BJ (cell line): ENCODE measurements around the gene UBE2Q2. TPM values are rescaled to one million over a fixed set of nuclear protein-coding genes. Genes with fewer than 3 reads are reported as not detected.
"Not testable (repeated sequence)": the region's sequence is repeated elsewhere in the genome, so short reads cannot be mapped to it uniquely, and the experiment has no call there.

Source experiments
- CTCF ChIA-PET: fragments of 350-600 bp; formaldehyde crosslinking; extraction: SDS; loops from one replicate; lab custom pipeline; 2021; ENCODE audit warnings: antibody characterized with exemption, inconsistent platforms; lab: Yijun Ruan, JAX
- POLR2A ChIA-PET: fragments of 300-600 bp; sonication (Branson Sonifier 250); formaldehyde crosslinking; extraction: SDS; loops from one replicate; lab custom pipeline; 2021; ENCODE audit warnings: antibody characterized with exemption; lab: Charles Lee
- DNase-seq: peaks from one replicate; pipeline ENCODE4 v3.0.0-alpha.2; 2011; ENCODE audit warnings: low read depth
- H3K27me3 ChIP-seq: 2 replicates; pipeline ENCODE4 v1.6.0; 2011; ENCODE audit warnings: low read length; ENCODE audit not compliant: control insufficient read depth, insufficient read depth
- H3K36me3 ChIP-seq: 2 replicates; pipeline ENCODE4 v1.5.1; 2011; ENCODE audit warnings: low read length; ENCODE audit not compliant: control insufficient read depth, insufficient read depth
- H3K4me3 ChIP-seq: 2 replicates; pipeline ENCODE4 v1.5.1; 2011; ENCODE audit warnings: low read depth, mild to moderate bottlenecking, control low read depth, low read length
- polyA plus RNA-seq: library from polyadenylated mRNA; depleted of rRNA; stranded (reverse); fragments of >200 nt; gene quantifications from 2 replicates; pipeline ENCODE4 v1.2.3, GENCODE V29; 2011
- TF ChIP-seq, protein P1 (sequence below): IDR thresholded peaks from 2 replicates; pipeline ENCODE4 v1.5.1; 2011; ENCODE audit warnings: low read depth, mild to moderate bottlenecking, control low read depth, inconsistent platforms, low read length, moderate library complexity; ENCODE audit not compliant: insufficient read depth

Gene UBE2Q2
- polyA plus RNA-seq, 1 experiment: 22.6 TPM

DNA sequence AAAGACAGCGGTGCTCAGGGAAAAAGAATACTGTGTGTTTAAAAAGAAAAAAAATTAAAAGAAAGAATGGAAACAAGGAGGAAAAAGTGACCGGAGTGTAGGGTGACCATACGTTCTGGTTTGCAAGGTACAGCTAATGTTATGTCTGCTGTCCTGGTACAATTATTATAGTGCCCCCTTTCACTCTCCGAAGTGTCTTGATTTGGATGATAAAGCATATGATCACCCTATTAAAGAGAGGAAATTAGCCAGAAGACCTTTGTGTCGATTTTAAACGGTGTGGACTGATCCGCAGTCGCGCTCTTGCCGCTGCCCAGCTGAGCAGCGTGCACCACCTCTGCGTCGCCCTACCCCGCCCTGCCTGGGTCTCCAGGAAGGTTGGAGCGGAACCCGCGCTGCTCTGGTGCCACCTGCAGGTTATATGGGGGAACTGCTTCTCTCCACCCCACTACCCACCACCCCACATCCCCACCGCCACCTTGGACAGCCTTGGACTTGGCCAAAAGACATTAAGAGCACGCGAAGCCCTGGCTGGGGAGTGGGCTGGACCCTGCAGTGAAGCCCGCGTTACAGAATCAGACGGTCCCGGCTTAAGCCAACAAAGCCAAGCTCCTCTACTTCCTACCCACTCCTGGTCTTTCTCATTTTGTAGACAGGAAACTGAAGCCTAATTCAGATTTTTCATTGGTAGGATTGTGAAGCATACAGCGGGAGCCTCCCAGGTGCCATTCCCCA, 41.2 kb upstream of the UBE2Q2 start:
- ChIA-PET CTCF (interaction anchor here (0.6 to 5.4 kb wide), 51 partner anchors 9 to 435 kb away, joined by 3 to 48 read pairs (median 5); partner anchors contain the start of genes IMP3, SNUPN and SNX33), POLR2A (no interaction called here)
- TF ChIP-seq, protein P1, sequence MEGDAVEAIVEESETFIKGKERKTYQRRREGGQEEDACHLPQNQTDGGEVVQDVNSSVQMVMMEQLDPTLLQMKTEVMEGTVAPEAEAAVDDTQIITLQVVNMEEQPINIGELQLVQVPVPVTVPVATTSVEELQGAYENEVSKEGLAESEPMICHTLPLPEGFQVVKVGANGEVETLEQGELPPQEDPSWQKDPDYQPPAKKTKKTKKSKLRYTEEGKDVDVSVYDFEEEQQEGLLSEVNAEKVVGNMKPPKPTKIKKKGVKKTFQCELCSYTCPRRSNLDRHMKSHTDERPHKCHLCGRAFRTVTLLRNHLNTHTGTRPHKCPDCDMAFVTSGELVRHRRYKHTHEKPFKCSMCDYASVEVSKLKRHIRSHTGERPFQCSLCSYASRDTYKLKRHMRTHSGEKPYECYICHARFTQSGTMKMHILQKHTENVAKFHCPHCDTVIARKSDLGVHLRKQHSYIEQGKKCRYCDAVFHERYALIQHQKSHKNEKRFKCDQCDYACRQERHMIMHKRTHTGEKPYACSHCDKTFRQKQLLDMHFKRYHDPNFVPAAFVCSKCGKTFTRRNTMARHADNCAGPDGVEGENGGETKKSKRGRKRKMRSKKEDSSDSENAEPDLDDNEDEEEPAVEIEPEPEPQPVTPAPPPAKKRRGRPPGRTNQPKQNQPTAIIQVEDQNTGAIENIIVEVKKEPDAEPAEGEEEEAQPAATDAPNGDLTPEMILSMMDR: peak; percentile 90
- Histone ChIP-seq H3K27me3 (peaks cover 15% of the 10 kb centered on the region), H3K36me3 (no peaks in the 10 kb centered on the region), H3K4me3 (peak overlapping the region; percentile 32)
- DNase-seq: no peak

DNA sequence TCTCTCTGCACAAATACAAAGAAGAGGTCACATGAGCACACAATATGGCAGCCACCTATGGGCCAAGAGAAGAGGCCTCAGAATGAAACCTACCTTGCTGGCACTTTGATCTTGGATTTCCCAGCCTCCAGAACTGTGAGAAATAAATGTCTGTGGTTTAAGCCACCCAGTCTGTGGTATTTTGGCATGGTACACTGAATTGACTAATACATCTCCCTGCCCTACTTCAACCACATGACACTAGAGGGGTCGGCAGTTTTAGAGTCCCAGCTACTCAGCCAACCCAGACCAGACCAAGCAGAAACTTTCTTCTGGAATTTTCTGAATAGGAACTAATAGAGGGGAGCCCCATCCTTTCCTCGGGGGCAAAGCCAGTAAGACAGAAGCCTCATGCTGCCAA, 35.8 kb upstream of the UBE2Q2 start:
- POLR2A ChIA-PET, H3K27me3 ChIP-seq, DNase-seq, H3K4me3 ChIP-seq, H3K36me3 ChIP-seq: not testable (repeated sequence)
- CTCF ChIA-PET: interaction anchor here (1.0 to 1.8 kb wide), 2 partner anchors 9 to 83 kb away, joined by 3 to 4 read pairs; a partner anchor contains a TSS

DNA sequence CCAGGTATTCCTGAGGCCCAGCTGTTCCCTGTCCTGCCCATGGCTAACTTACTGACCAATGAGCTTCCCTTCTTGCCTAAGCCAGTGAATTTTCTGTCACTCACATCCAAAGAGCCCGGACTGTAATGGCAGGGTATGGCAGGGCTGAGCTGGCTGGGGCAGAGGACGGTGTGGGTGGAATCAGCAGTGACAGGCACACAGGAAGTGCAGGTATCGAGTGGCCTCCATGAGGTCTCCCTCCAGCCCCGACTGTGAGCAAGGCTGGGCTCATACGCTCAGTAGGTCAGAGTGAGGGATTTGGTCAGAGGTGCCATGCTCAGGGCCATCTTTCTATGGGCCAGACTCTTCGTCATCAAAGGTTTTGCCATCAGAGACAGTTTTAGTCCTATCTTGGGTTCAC, 35.2 kb upstream of the UBE2Q2 start:
- H3K36me3 ChIP-seq, H3K27me3 ChIP-seq, H3K4me3 ChIP-seq, POLR2A ChIA-PET, DNase-seq: not testable (repeated sequence)
- CTCF ChIA-PET: interaction anchor here (0.6 to 2.3 kb wide), 5 partner anchors 7 to 341 kb away, joined by 3 to 8 read pairs (median 4); no protein-coding TSS in a partner anchor

DNA sequence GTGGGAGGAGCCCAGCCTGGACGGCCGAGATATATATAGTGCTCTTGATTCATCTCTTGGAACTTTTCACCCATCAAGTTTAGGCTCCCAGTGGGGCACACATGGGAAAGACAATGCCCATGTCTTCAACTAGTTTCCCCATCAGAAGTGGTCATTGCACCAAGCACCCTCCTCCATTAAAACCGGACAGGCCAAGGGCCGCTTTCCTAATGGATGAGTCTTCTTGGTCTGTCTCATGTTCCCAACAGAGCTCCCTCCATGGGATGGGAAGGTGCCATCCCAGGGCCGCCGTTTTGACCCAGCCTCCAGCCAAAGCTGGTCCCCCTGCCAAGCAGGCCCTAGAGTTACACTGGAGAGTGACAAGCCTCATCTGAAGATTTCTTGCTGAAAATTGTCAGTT, 34.7 kb upstream of the UBE2Q2 start:
- TF ChIP-seq, protein P1: no peak
- DNase-seq: no peak
- no peak overlapping the region for H3K4me3 ChIP-seq
- ChIA-PET CTCF (interaction anchor here (0.6 to 3.7 kb wide), 7 partner anchors 8 to 340 kb away, joined by 3 to 30 read pairs (median 5); no protein-coding TSS in a partner anchor), POLR2A (no interaction called here)
- no peaks in the 10 kb centered on the region for H3K36me3 ChIP-seq
- peaks cover 1% of the 10 kb centered on the region; the same call in 1 of the 2 replicates for H3K27me3 ChIP-seq

DNA sequence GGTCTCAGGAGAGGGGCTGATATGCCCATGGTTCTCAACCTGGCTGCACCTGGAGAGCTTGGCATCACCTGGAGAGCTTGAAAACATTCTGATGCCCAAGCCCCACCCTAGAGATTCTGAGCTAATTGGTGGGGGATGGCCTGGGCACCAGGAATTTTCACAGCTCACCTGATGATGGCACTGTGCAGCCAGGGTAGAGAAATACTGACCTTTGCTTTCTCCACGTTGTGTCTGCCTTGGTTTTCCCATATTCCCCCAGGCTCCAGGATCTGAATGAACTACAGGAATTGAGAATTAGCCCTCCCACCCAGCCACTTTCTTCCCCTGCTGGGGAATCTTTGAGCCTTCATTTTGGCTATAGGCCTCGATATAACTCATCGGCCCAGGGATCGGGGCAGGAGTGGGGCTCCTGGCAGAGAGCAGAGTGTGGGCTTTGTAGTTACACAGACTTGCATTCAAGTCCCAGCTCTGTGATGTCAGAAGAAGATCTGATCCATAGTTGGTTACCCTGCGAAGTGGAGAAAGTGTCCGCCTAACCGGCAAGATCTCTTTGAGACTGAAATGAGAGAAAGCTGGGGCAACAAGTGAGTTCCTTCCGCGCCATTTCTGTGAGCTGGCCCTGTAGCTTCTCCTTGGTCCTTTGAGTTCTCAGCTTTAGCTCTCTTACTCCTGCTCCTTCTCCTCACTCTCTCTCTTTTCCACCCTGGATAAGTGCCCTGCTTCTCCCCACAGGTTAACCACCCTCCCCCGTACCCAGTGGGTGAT, 33.1 kb upstream of the UBE2Q2 start:
- Histone ChIP-seq H3K27me3 (peaks cover 1% of the 10 kb centered on the region; the same call in 1 of the 2 replicates), H3K4me3 (no peak overlapping the region), H3K36me3 (no peaks in the 10 kb centered on the region)
- CTCF ChIA-PET: interaction anchor here (0.7 to 3.7 kb wide), 11 partner anchors 8 to 334 kb away, joined by 3 to 30 read pairs (median 3); no protein-coding TSS in a partner anchor
- no peak for DNase-seq
- POLR2A ChIA-PET: no interaction called here
- TF ChIP-seq, protein P1: peak; percentile 34; the same call in 1 of the 2 replicates
